Measurements from ENCODE around the gene MAGOH. TPM values are rescaled to one million over a fixed set of nuclear protein-coding genes. Genes with fewer than 3 reads are reported as not detected.

Gene MAGOH
- total RNA-seq, 1 donor from 2014 or later: 109 TPM

DNA sequence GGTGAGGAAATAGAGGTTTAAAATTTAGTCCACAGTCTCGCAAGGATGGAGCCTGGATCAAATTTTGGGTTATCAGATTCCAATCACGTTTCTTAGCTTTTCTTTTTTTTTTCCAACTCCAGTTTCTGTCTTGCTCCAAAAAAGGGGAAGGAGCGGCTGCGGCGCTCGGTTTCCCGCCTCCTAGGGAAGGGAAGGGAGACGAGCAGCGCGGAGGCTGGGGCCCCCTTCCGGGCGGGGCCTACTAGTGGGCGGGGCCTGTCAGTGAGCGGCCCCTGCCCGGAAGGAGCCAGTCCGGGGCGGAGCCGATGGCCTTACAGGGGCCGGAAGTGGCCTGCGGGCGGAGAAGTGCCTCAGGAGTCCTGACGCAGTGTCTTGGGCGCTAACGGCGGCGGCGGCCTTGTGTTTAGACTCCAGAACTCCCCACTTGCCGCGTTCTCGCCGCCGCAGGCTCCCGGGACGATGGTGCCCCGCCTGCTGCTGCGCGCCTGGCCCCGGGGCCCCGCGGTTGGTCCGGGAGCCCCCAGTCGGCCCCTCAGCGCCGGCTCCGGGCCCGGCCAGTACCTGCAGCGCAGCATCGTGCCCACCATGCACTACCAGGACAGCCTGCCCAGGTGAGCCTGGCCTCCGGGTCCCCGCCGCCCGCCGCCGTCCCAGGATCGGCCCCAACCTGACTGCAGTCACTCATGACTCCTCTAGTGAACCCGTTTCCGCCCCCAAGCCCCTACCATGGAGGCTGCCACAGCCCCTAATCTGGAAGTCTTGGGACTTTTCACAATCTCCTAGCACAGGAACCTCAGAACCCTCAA, 41.6 kb downstream of the MAGOH start, which contains the start of gene CPT2:
CPT2 (plus strand) TSS at position 340 of the 806 bp plus-strand sequence; CDS start at position 460, 120 bp downstream.
- peak within 1 kb of the TSS; percentile 91 for H3K4me3 Mint-ChIP-seq
- peaks cover 20% of the 10 kb centered on the region for H3K79me2 ChIP-seq (ENCODE audit: low read depth)
- peaks cover 12% of the 10 kb centered on the region for H3K27me3 ChIP-seq
- TF ChIP-seq EZH2phosphoT487 (IDR thresholded peaks at IDR 0.05) (no peak), EZH2 (IDR thresholded peaks at IDR 0.05) (no peak)
- TF ChIP-seq, protein P1, sequence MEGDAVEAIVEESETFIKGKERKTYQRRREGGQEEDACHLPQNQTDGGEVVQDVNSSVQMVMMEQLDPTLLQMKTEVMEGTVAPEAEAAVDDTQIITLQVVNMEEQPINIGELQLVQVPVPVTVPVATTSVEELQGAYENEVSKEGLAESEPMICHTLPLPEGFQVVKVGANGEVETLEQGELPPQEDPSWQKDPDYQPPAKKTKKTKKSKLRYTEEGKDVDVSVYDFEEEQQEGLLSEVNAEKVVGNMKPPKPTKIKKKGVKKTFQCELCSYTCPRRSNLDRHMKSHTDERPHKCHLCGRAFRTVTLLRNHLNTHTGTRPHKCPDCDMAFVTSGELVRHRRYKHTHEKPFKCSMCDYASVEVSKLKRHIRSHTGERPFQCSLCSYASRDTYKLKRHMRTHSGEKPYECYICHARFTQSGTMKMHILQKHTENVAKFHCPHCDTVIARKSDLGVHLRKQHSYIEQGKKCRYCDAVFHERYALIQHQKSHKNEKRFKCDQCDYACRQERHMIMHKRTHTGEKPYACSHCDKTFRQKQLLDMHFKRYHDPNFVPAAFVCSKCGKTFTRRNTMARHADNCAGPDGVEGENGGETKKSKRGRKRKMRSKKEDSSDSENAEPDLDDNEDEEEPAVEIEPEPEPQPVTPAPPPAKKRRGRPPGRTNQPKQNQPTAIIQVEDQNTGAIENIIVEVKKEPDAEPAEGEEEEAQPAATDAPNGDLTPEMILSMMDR (IDR thresholded peaks at IDR 0.05): no peak
- peaks cover 10% of the 10 kb centered on the region for H3K4me1 ChIP-seq
- H3K36me3 ChIP-seq: no peaks in the 10 kb centered on the region
- peak; percentile 96 for DNase-seq (ENCODE audit: low spot score)
- no peaks in the 10 kb centered on the region for H3F3A ChIP-seq (ENCODE audit: low read depth)
- peaks cover 2% of the 10 kb centered on the region for H3K9me3 Mint-ChIP-seq
- no peaks in the 10 kb centered on the region for H3K9me3 ChIP-seq (ENCODE audit: low read depth)
- peak within 1 kb of the TSS; percentile 81 for H2AFZ ChIP-seq (replicated peaks)
- H3K27ac Mint-ChIP-seq: peak within 1 kb of the TSS; percentile 80
- H3K4me2 ChIP-seq: peak within 1 kb of the TSS; percentile 94
- peak within 1 kb of the TSS; percentile 64 for H3K27ac ChIP-seq
- peak within 1 kb of the TSS; percentile 90 for H3K9ac ChIP-seq
- H3K4me3 ChIP-seq: peak within 1 kb of the TSS; percentile 93
- peaks cover 20% of the 10 kb centered on the region for H3K4me1 Mint-ChIP-seq
- peaks cover 10% of the 10 kb centered on the region for H3K36me3 Mint-ChIP-seq
- no peaks in the 10 kb centered on the region for H4K20me1 ChIP-seq (ENCODE audit: low read depth)
- peaks cover 2% of the 10 kb centered on the region for H3K27me3 Mint-ChIP-seq (ENCODE audit: insufficient read depth, low read depth)

DNA sequence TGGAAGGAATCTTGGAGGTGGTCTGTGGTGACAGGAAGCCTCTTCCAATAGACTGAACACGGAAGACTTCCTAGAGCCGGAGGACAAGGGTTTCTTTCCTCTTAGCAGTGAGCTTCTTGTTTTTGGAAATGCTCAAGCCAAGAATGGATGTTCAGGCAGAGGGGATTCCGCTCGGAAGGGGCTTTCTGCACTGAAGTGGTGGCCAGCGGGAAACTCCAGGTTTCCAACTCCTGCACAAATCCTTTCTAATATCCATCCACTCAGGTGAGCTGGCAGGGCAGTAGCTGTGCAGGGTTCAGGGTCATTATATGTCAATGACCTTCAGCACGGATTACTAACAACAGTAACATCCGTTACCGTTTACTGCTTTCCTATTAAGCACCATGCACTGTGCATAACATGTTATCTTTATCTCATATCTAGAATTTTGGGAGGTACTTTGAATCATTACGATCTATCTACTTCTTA, 42.3 kb downstream of the MAGOH start:
- H3K27me3 ChIP-seq: peaks cover 12% of the 10 kb centered on the region
- no peaks in the 10 kb centered on the region for H3K9me3 ChIP-seq (ENCODE audit: low read depth)
- peaks cover 5% of the 10 kb centered on the region for H3K36me3 Mint-ChIP-seq
- H3K4me1 ChIP-seq: peaks cover 10% of the 10 kb centered on the region
- peaks cover 20% of the 10 kb centered on the region for H3K4me1 Mint-ChIP-seq
- no peaks in the 10 kb centered on the region for H4K20me1 ChIP-seq (ENCODE audit: low read depth)
- no peak for DNase-seq (ENCODE audit: low spot score)
- H2AFZ ChIP-seq (replicated peaks): peak overlapping the region; percentile 81
- no peak overlapping the region for H3K9ac ChIP-seq
- H3K36me3 ChIP-seq: no peaks in the 10 kb centered on the region
- H3K27ac Mint-ChIP-seq: peak overlapping the region; percentile 80
- peak overlapping the region; percentile 87 for H3K4me3 Mint-ChIP-seq
- peak overlapping the region; percentile 94 for H3K4me2 ChIP-seq
- H3K27me3 Mint-ChIP-seq (ENCODE audit: insufficient read depth, low read depth): peaks cover 2% of the 10 kb centered on the region
- peaks cover 20% of the 10 kb centered on the region for H3K79me2 ChIP-seq (ENCODE audit: low read depth)
- TF ChIP-seq, protein P1 (IDR thresholded peaks at IDR 0.05): no peak
- TF ChIP-seq EZH2phosphoT487 (IDR thresholded peaks at IDR 0.05): no peak
- no peak for TF ChIP-seq EZH2 (IDR thresholded peaks at IDR 0.05)
- peaks cover 2% of the 10 kb centered on the region for H3K9me3 Mint-ChIP-seq
- H3K27ac ChIP-seq: no peak overlapping the region
- H3K4me3 ChIP-seq: peak overlapping the region; percentile 93
- H3F3A ChIP-seq (ENCODE audit: low read depth): no peaks in the 10 kb centered on the region

DNA sequence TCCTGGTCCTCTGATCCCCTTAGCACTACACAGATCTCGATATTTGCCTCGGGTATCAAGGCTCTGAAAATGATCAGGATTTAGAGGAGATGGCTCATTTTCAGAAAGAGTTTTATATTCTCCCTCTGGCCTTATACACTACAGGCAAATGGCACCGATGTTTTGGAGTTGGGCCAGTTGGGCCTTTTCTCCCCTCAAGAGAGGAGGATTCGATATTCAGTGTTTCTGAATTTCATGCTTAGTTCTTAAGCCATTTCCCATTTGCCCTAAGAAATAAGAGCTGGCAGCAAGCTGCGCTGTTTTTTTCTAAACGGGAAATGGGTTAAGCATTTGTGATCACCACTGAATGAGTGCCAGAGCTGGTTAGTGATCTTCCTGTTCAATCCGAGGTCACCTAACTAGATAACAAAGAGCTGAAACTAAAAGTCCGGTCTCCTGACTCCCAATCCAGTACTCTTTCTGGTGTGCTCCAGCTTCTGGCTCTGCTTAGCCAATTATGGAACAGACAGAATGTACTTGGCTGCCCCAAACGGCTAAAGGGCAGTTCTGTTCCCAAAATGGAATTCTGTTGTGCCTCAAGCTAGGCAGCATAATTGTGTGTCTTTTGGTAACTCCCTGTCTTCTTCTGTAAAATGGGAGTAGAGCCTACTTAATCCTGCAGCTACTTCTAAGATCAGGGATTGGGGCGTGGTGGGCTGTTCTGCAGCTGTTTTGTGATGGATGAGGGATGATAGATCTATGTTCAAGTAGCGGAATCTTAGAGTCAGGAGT, 42.9 kb downstream of the MAGOH start:
- H3K4me1 ChIP-seq: peaks cover 10% of the 10 kb centered on the region
- H3K27me3 ChIP-seq: peaks cover 12% of the 10 kb centered on the region
- no peak overlapping the region for H3K4me3 ChIP-seq
- peaks cover 23% of the 10 kb centered on the region for H3K4me1 Mint-ChIP-seq
- peaks cover 3% of the 10 kb centered on the region for H3K36me3 Mint-ChIP-seq
- H3K79me2 ChIP-seq (ENCODE audit: low read depth): peaks cover 20% of the 10 kb centered on the region
- H4K20me1 ChIP-seq (ENCODE audit: low read depth): no peaks in the 10 kb centered on the region
- no peaks in the 10 kb centered on the region for H3K9me3 ChIP-seq (ENCODE audit: low read depth)
- peak overlapping the region; percentile 81 for H2AFZ ChIP-seq (replicated peaks)
- no peak overlapping the region for H3K9ac ChIP-seq
- TF ChIP-seq EZH2 (IDR thresholded peaks at IDR 0.05) (no peak), EZH2phosphoT487 (IDR thresholded peaks at IDR 0.05) (no peak)
- TF ChIP-seq, protein P1 (IDR thresholded peaks at IDR 0.05): no peak
- H3K9me3 Mint-ChIP-seq: peaks cover 2% of the 10 kb centered on the region
- H3K27ac ChIP-seq: no peak overlapping the region
- H3K4me2 ChIP-seq: no peak overlapping the region
- no peak overlapping the region for H3K27ac Mint-ChIP-seq
- H3K36me3 ChIP-seq: no peaks in the 10 kb centered on the region
- peak overlapping the region; percentile 87 for H3K4me3 Mint-ChIP-seq
- no peak for DNase-seq (ENCODE audit: low spot score)
- H3K27me3 Mint-ChIP-seq (ENCODE audit: insufficient read depth, low read depth): peaks cover 2% of the 10 kb centered on the region
- H3F3A ChIP-seq (ENCODE audit: low read depth): no peaks in the 10 kb centered on the region
